Psoas muscle (tissue), 8 donors: ENCODE data around the gene ATOSB. TPM values are rescaled to one million over a fixed set of nuclear protein-coding genes. Genes with fewer than 3 reads are reported as not detected.
A peak's percentile ranks its signal among the peaks of the same experiment; 100 is the strongest.

Source experiments
- ATAC-seq, 4 donors: fragments of 200-7000 bp; cut with Tn5 transposase; one replicate each; pipeline ENCODE4 v1.9.1; 2020; ENCODE audit warnings: moderate library complexity in 3 of 4, mild to moderate bottlenecking in 2 of 4
- DNase-seq, 2 donors: peaks; one replicate each; pipeline ENCODE4 v3.0.0-alpha.2; 2020
- H3K27ac ChIP-seq: fragments of 200-600 bp; one replicate; pipeline ENCODE4 v1.8.0; 2022
- H3K27me3 ChIP-seq, 3 donors: fragments of 200-600 bp in 1 of 3; one replicate each; pipeline versions ENCODE4 v1.6.1 to v1.8.0; 2013 to 2022; ENCODE audit warnings: low read length in 2 of 3, mild to moderate bottlenecking in 2 of 3, moderate library complexity in 1 of 3; ENCODE audit not compliant: insufficient read depth in 3 of 3
- H3K36me3 ChIP-seq, 2 donors: fragments of 200-600 bp in 1 of 2; one replicate each; pipeline versions ENCODE4 v1.6.1 to v1.8.0; 2013 to 2022; ENCODE audit warnings: low read depth in 1 of 2, mild to moderate bottlenecking in 1 of 2, moderate library complexity in 1 of 2; ENCODE audit not compliant: insufficient read depth in 1 of 2
- H3K4me1 ChIP-seq: fragments of 200-600 bp; one replicate; pipeline ENCODE4 v1.8.0; 2022
- H3K4me3 ChIP-seq: fragments of 200-600 bp; one replicate; pipeline ENCODE4 v1.8.0; 2022; ENCODE audit warnings: mild to moderate bottlenecking
- H3K9me3 ChIP-seq: fragments of 200-600 bp; one replicate; pipeline ENCODE4 v1.8.0; 2022
- WGBS, 3 donors: extraction: QIAGEN DNeasy Blood & Tissue Kit; methylation state at CpG; one replicate each; pipeline versions ENCODE4 v1.1.6 to v1.1.7; 2013; 5-methylcytosine and 5-hydroxymethylcytosine counted together
- intact Hi-C, 2 donors: fragments of 100-400 bp; cut with DNase I; formaldehyde crosslinking; loops; one replicate each; pipeline versions ENCODE4 v1.11.0 to v1.14.2; 2022
- polyA plus RNA-seq, 3 donors: library from polyadenylated mRNA; stranded (reverse); fragments of 200-250 nt; gene quantifications; one replicate each; pipeline ENCODE4 v1.2.3, GENCODE V29; 2013
- total RNA-seq, 4 donors: library from RNA; stranded (reverse); fragmentation: NEBNext Ultra II Directional in 2 of 4; extraction: Animal tissue kit (Norgen Biotek cat#: 25700) in 2 of 4; gene quantifications; one replicate each; pipeline versions ENCODE4 v1.2.1 to v1.2.4, GENCODE V29; 2021 to 2023
- TF ChIP-seq, protein P1 (sequence below): fragments of 200-600 bp; IDR thresholded peaks from one replicate; pipeline ENCODE4 v1.8.0; 2022; ENCODE audit warnings: antibody characterized with exemption
- donor health status: healthy with polysubstance abuse.
- donor health status: DM: no; HTN: no; CAD: no; lungs with moderate emphysema.
- donor health status: Bipolar disorder and iron deficiency.
- donor health status: healthy.
- donor health status: DM: yes; HTN: yes; CAD: no.
- donor health status: DM: no; HTN: no; CAD: no.
- donor health status: DM: no; HTN: no; CAD: no.
- donor health status: DM: yes; HTN: yes; CAD: no.

ATOSB gene
- total and polyA plus RNA-seq, 7 donors = 9.1 to 27.6 (median 15.2) TPM

DNA sequence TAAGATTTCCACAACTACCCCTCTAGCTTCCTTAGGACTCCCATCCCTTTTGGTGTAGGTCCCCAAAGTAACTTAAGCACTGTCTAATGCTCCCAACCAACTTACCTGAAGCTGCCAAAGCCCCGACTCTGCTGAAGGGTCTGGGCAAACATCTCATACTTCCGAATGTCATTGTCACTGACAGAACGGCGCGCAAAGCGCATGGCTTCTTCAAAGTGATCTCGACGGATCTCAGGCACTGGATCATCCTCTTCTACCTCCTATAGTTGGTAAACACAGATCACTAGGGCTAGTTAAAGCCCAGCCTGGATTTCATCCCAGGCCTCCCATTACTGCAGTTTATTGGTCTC lies 58.4 kb downstream of the ATOSB start:
- TF ChIP-seq, protein P1, sequence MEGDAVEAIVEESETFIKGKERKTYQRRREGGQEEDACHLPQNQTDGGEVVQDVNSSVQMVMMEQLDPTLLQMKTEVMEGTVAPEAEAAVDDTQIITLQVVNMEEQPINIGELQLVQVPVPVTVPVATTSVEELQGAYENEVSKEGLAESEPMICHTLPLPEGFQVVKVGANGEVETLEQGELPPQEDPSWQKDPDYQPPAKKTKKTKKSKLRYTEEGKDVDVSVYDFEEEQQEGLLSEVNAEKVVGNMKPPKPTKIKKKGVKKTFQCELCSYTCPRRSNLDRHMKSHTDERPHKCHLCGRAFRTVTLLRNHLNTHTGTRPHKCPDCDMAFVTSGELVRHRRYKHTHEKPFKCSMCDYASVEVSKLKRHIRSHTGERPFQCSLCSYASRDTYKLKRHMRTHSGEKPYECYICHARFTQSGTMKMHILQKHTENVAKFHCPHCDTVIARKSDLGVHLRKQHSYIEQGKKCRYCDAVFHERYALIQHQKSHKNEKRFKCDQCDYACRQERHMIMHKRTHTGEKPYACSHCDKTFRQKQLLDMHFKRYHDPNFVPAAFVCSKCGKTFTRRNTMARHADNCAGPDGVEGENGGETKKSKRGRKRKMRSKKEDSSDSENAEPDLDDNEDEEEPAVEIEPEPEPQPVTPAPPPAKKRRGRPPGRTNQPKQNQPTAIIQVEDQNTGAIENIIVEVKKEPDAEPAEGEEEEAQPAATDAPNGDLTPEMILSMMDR = no peak
- intact Hi-C loops = no loop called here
- ATAC-seq (no peak), DNase-seq (no peak)
- Histone ChIP-seq H3K4me3 (no peak overlapping the region), H3K9me3 (no peaks in the 10 kb centered on the region), H3K4me1 (no peaks in the 10 kb centered on the region), H3K27ac (no peak overlapping the region), H3K27me3 (no peaks in the 10 kb centered on the region), H3K36me3 (peaks cover 50 to 99% of the 10 kb centered on the region in 2 donors)
- 96 to 98% (median 97%) methylated on average over 8 of the region's 8 CpGs for WGBS, 3 donors

DNA sequence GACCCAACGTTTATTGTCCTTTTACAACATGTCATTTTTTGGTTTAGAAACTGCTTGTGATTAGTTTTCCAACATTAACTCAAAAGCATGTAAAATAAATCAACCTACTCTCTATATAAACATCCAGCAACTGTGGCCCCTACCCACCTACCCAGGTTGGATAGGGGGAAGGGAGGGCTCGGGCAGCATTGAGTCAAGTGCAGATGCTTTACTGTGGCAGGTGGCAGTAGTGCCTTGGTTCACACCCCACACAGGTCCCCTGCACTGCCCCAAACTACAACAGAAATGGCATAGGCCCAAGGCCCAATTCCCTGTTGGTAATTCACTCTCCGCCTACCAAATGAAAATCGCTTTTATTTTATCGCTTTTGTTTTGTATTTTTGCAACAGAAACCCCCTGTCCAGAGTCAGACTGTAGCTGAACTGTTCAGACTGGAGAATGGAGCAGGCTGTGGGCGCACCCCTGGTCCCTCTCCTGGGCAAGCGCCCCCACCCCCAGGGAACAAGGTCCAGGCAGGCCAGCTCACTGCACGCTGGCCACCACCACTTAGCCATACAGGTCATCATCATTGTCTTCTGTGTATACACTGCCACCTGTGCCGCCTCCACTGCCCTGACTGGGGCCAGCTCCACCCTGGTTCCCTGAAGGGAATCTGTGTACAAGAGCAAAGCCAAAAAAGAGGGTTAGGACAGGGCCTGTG lies 58.9 kb downstream of the ATOSB start:
- Histone ChIP-seq H3K36me3 (peaks cover 44 to 99% of the 10 kb centered on the region in 2 donors), H3K27me3 (no peaks in the 10 kb centered on the region), H3K9me3 (no peaks in the 10 kb centered on the region), H3K4me3 (no peak overlapping the region), H3K27ac (no peak overlapping the region), H3K4me1 (no peaks in the 10 kb centered on the region)
- 92 to 94% (median 93%) methylated on average over 9 of the region's 9 CpGs for WGBS, 3 donors
- intact Hi-C loops = no loop called here
- DNase-seq (no peak), ATAC-seq (peak in 1 of 4 donors; percentile 4)
- TF ChIP-seq, protein P1 = no peak

- H3K9me3 ChIP-seq = no peaks in the 10 kb centered on the region
Measured at GRCh38 chr9:35054871-35055644, 60.6 kb downstream of the ATOSB start.

DNA sequence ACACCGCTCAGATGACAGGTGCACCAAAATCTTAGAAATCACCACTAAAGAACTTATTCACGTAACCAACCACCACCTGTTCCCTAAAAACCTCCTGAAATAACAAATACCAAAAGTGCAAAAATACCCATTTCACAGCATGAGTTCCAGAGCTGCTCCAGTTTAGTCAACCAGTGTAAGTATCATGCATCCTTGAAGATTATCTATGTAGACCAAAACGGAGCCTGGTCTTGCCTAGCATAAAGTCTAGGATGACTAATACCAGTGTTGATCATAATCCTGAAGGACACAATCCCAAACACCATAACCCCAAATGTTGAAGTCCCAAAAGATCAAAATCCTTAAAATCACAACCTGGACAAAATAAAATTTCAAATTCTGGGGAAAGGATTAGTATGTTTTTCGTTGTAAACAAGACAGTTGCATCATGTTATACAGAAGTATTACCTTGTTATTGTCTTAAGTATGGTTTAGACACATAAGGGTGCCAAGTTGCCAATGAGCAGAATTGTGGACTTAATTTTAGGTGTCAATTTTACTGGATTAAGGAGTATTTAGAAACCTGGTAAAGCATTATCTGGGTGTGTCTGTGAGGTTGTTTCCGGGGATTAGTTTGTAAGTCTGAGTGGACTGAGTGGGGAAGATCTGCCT lies 61.4 kb downstream of the ATOSB start:
- no peak overlapping the region for H3K4me3 ChIP-seq
- DNase-seq = no peak
- WGBS, 3 donors = 54 to 88% (median 73%) methylated on average over 5 of the region's 5 CpGs
- no peaks in the 10 kb centered on the region for H3K27me3 ChIP-seq
- H3K27ac ChIP-seq = no peak overlapping the region
- no peaks in the 10 kb centered on the region for H3K9me3 ChIP-seq
- intact Hi-C loops = loop anchor here (5.0 kb wide), 2 partner anchors 37 to 157 kb away; a partner anchor contains a TSS
- TF ChIP-seq, protein P1 = no peak
- H3K36me3 ChIP-seq = peaks cover 34 to 97% of the 10 kb centered on the region in 2 donors
- no peak for ATAC-seq
- peaks cover 5% of the 10 kb centered on the region for H3K4me1 ChIP-seq

More at GRCh38 chr9:35054871-35055644, 60.6 kb downstream of the ATOSB start:
- intact Hi-C loops = loop anchor here (5.0 kb wide), 2 partner anchors 38 to 158 kb away; a partner anchor contains a TSS
- no peak overlapping the region for H3K27ac ChIP-seq
- ATAC-seq = no peak
- H3K36me3 ChIP-seq = peaks cover 37 to 97% of the 10 kb centered on the region in 2 donors
- DNase-seq = no peak
- TF ChIP-seq, protein P1 = no peak
- H3K4me3 ChIP-seq = no peak overlapping the region
- WGBS, 3 donors = 92 to 94% (median 93%) methylated on average over 14 of the region's 14 CpGs
- no peaks in the 10 kb centered on the region for H3K27me3 ChIP-seq
- peaks cover 5% of the 10 kb centered on the region for H3K4me1 ChIP-seq

Other genes with a start within 250 kb of the ATOSB start
- gene PHF24, start 157.6 kb downstream of the ATOSB start, total RNA-seq = under 1 TPM in 2 of 4 donors, not detected in 2; 0.04 to 0.11 TPM
- gene PHF24, start 157.6 kb downstream of the ATOSB start, polyA plus RNA-seq = under 1 TPM in 2 of 3 donors, not detected in 1; 0.03 to 0.04 TPM
- 100 to 1,000 TPM in 2 of 4 donors, 10 to 100 TPM in 2; 74.4 to 260 (median 152) TPM for gene DNAJB5, start 126.1 kb downstream of the ATOSB start, total RNA-seq
- gene DNAJB5, start 126.1 kb downstream of the ATOSB start, polyA plus RNA-seq = 100 to 1,000 TPM in 2 of 3 donors, 10 to 100 TPM in 1; 44.2 to 148 (median 145) TPM
- gene VCP, start 43.2 kb downstream of the ATOSB start, total RNA-seq = 100 to 1,000 TPM; 362 to 491 (median 403) TPM
- 100 to 1,000 TPM; 237 to 412 (median 384) TPM for gene VCP, start 43.2 kb downstream of the ATOSB start, polyA plus RNA-seq
- gene FANCG, start 35.9 kb downstream of the ATOSB start, total RNA-seq = 1 to 10 TPM; 2.9 to 6.0 (median 3.7) TPM
- gene FANCG, start 35.9 kb downstream of the ATOSB start, polyA plus RNA-seq = 1 to 10 TPM; 1.6 to 4.5 (median 4.2) TPM
- 10 to 100 TPM in 1 of 4 donors, 1 to 10 TPM in 3; 6.8 to 11.3 (median 8.6) TPM for gene PIGO, start 19.3 kb downstream of the ATOSB start, total RNA-seq
- gene PIGO, start 19.3 kb downstream of the ATOSB start, polyA plus RNA-seq = 10 to 100 TPM in 1 of 3 donors, 1 to 10 TPM in 2; 6.2 to 11.6 (median 8.1) TPM
- 100 to 1,000 TPM in 3 of 4 donors, 10 to 100 TPM in 1; 98.6 to 138 (median 121) TPM for gene STOML2, start 12.7 kb downstream of the ATOSB start, total RNA-seq
- gene STOML2, start 12.7 kb downstream of the ATOSB start, polyA plus RNA-seq = 100 to 1,000 TPM; 141 to 228 (median 173) TPM
- 10 to 100 TPM; 10.5 to 12.9 (median 11.5) TPM for gene UNC13B, start 46.1 kb upstream of the ATOSB start, total RNA-seq
- gene UNC13B, start 46.1 kb upstream of the ATOSB start, polyA plus RNA-seq = 1 to 10 TPM; 7.0 to 8.1 (median 7.8) TPM